ENCODE results near the gene SIRT3. TPM values are rescaled to one million over a fixed set of nuclear protein-coding genes. Genes with fewer than 3 reads are reported as not detected.

Gene SIRT3
- total and polyA plus RNA-seq, 8 donors = 7.7 to 25.1 (median 11.8) TPM

DNA sequence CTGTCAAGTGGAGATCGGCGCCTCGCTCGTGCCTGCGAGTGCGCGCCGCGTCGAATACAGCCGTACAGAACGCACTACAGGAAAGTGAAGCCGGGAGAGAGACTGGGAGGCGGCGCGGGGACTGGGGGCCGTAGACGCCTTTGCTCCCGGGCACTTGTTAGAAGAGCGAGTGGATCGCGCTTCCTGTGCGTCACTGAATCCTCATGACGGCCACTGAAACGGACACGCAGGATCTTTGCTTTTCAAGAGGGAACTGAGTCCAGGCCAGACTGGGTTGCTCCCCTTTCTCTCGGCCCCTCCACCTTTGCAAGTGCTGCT, 28.3 kb downstream of the SIRT3 start:
- Histone ChIP-seq H3K4me3 (peak overlapping the region; percentile 86 to 100 (median 96)), H3K36me3 (peaks cover 0 to 30% (median 27%) of the 10 kb centered on the region in 3 donors), H3K4me1 (peaks cover 10 to 29% (median 24%) of the 10 kb centered on the region in 3 donors), H3K9me3 (no peaks in the 10 kb centered on the region), H3K27ac (peak overlapping the region; percentile 96 to 98 (median 97)), H3K27me3 (no peaks in the 10 kb centered on the region)
- DNase-seq (peak in 1 of 6 donors; percentile 45), ATAC-seq (peak; percentile 9 to 24 (median 10)), FAIRE-seq (no peak)
- intact Hi-C loops (cut with DNase I) = no loop called here
- TF ChIP-seq, protein P1, sequence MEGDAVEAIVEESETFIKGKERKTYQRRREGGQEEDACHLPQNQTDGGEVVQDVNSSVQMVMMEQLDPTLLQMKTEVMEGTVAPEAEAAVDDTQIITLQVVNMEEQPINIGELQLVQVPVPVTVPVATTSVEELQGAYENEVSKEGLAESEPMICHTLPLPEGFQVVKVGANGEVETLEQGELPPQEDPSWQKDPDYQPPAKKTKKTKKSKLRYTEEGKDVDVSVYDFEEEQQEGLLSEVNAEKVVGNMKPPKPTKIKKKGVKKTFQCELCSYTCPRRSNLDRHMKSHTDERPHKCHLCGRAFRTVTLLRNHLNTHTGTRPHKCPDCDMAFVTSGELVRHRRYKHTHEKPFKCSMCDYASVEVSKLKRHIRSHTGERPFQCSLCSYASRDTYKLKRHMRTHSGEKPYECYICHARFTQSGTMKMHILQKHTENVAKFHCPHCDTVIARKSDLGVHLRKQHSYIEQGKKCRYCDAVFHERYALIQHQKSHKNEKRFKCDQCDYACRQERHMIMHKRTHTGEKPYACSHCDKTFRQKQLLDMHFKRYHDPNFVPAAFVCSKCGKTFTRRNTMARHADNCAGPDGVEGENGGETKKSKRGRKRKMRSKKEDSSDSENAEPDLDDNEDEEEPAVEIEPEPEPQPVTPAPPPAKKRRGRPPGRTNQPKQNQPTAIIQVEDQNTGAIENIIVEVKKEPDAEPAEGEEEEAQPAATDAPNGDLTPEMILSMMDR (IDR thresholded peaks at IDR 0.05) = no peak
- WGBS, 2 donors = 1% methylated on average over 27 of the region's 27 CpGs

DNA sequence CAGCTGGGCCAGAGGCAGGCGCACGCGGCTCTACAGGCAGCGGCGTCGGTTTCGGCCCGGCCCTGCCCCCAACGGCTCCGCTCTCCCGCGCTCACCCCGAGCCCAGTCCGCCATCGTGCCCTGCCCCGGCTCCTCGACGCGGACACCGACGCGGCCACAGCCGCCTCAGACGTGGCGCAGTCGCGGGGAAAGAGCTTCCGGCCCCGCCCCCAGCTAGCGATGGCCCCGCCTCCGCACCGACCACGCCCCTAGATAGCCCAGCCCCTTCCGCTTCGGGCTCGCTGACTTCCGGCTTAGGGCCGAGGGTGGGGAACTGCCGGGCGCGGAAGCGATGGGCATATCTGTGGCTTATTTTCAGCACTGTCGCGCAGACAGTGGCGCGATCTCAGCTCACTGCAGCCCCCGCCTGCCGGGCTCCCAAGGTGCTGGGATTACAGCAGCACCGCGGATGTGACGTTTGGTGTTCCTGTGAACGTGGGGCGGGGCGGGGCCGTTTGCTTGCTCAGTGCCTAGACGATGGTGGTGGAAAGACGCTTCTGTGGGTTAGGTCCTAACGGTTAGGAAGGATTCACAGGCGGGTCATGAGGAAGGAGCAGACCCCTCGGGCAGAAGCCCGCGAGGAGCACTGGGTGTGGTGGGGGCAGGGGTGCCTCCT, 28.8 kb downstream of the SIRT3 start, which contains the start of the genes BET1L and RIC8A:
TSS of gene BET1L (minus strand) at position 192 of the 655 bp plus-strand sequence. CDS start at position 114, 78 bp downstream.
TSS of gene RIC8A (plus strand) at position 501 of the 655 bp plus-strand sequence. CDS start 1,147 bp downstream, outside the sequence.
- H3K36me3 ChIP-seq = peaks cover 0 to 30% (median 22%) of the 10 kb centered on the region in 3 donors
- 0% methylated on average over 40 to 63 of the region's 63 CpGs for WGBS, 2 donors
- H3K27ac ChIP-seq = peak within 1 kb of the TSS; percentile 96 to 98 (median 97)
- FAIRE-seq (peak; percentile 95), ATAC-seq (peak; percentile 82 to 93 (median 88)), DNase-seq (peak; percentile 92 to 98 (median 96))
- intact Hi-C loops (cut with DNase I) = no loop called here
- no peaks in the 10 kb centered on the region for H3K9me3 ChIP-seq
- H3K4me3 ChIP-seq = peak within 1 kb of the TSS; percentile 86 to 100 (median 96)
- TF ChIP-seq, protein P1 (IDR thresholded peaks at IDR 0.05) = no peak
- no peaks in the 10 kb centered on the region for H3K27me3 ChIP-seq
- H3K4me1 ChIP-seq = peaks cover 10 to 29% (median 24%) of the 10 kb centered on the region in 3 donors

DNA sequence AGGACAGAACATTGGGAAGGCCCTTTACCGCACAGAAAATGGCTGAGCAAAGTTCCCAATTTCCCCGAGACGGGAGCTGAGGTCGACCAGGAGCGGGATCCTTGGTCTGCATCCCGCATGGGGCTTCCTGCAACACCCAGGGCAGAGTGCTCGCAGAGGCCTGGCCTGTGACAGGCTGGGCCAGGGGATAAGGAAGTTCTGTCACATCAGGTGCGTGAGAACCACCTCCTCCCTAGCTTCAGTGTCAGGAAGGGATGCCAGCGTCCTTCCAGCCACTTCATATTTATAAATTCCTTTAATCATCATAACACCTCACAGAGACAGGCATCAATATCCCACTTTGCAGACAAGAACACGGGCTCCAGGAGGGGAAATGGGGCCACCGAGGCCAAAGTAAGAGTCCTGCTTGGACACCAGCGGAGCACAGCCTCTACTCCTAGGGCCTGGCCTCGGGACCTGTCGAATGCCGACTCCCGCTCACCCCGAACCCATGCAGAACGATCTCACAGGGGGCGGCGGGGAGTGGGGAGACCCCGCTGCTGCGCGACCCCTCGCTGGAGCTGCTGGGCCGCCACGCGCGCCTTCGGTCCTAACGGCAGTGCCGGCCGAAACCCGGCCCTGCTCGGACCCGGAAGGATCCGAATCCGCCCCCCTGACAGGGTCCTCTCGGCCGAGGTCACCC, 29.5 kb downstream of the SIRT3 start:
- Histone ChIP-seq H3K4me3 (peak overlapping the region; percentile 86 to 100 (median 96)), H3K27ac (peak overlapping the region; percentile 96 to 98 (median 97)), H3K4me1 (peaks cover 10 to 29% (median 24%) of the 10 kb centered on the region in 3 donors), H3K27me3 (no peaks in the 10 kb centered on the region), H3K36me3 (peaks cover 0 to 26% (median 16%) of the 10 kb centered on the region in 3 donors), H3K9me3 (no peaks in the 10 kb centered on the region)
- intact Hi-C loops (cut with DNase I) = no loop called here
- DNase-seq (peak in 4 of 6 donors; percentile 47 to 60 (median 51)), FAIRE-seq (no peak), ATAC-seq (peak in 3 of 4 donors; percentile 8 to 11 (median 9))
- TF ChIP-seq, protein P1 (IDR thresholded peaks at IDR 0.05) = no peak
- WGBS, 2 donors = 0 to 1% methylated on average over 38 to 39 of the region's 39 CpGs

DNA sequence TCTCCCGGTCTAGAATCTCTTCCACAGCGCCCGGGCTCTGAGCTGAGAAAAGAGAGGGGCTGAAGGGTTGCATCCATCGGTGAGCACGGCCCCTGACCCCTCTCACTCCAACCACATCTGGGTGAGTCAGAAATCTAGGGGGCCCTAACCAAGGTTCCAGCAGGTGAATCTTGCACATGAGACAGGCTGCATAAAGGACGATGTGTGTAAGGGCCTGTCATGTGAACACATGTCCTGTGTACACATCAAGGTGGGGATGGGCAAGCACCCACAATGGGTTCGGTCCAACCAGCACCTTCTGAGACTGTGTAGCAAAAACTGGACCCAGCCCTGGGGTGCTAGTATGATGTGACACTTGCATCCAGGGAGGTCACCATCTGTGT, 30.1 kb downstream of the SIRT3 start:
- Histone ChIP-seq H3K4me3 (peak overlapping the region; percentile 86 to 100 (median 96)), H3K9me3 (no peaks in the 10 kb centered on the region), H3K27ac (no peak overlapping the region), H3K27me3 (no peaks in the 10 kb centered on the region), H3K36me3 (peaks cover 0 to 24% (median 9%) of the 10 kb centered on the region in 3 donors), H3K4me1 (peaks cover 10 to 29% (median 24%) of the 10 kb centered on the region in 3 donors)
- ATAC-seq (no peak), DNase-seq (peak in 3 of 6 donors; percentile 29 to 52 (median 34)), FAIRE-seq (no peak)
- WGBS, 2 donors = 42 to 56% methylated on average over 7 of the region's 7 CpGs
- intact Hi-C loops (cut with DNase I) = no loop called here
- TF ChIP-seq, protein P1 (IDR thresholded peaks at IDR 0.05) = no peak
